ENCODE measurements around the gene SCYL1. TPM values are rescaled to one million over a fixed set of nuclear protein-coding genes. Genes with fewer than 3 reads are reported as not detected.
"Not testable (repeated sequence)": the region's sequence is repeated elsewhere in the genome, so short reads cannot be mapped to it uniquely, and the experiment has no call there.

The SCYL1 gene
- total and polyA plus RNA-seq, 4 donors: 33.7 to 62.0 (median 52.6) TPM

GRCh38 chr11:65563601-65564000 lies 38.7 kb downstream of the SCYL1 start:
- no peak for DNase-seq (ENCODE audit: low spot score)
- no peak overlapping the region for H3K27ac ChIP-seq (ENCODE audit: low read depth in 1 of 2, low read length in 2 of 2)
- 100% methylated on average over 4 of the region's 4 CpGs for whole genome bisulfite sequencing
- no peaks in the 10 kb centered on the region for H3K9me3 ChIP-seq (ENCODE audit: control insufficient read depth in 4 of 4, low read length in 3 of 4)
- peaks cover 8 to 28% (median 9%) of the 10 kb centered on the region in 4 donors for H3K4me1 ChIP-seq (ENCODE audit: control insufficient read depth in 4 of 4, insufficient read depth in 4 of 4, low read length in 3 of 4)
- H3K9ac ChIP-seq (ENCODE audit: low read depth in 1 of 2, low read length in 2 of 2): no peak overlapping the region
- H3K27me3 ChIP-seq (ENCODE audit: control insufficient read depth in 4 of 4, insufficient read depth in 4 of 4, low read length in 3 of 4): no peaks in the 10 kb centered on the region
- H3K4me3 ChIP-seq (ENCODE audit: low read depth in 1 of 3, low read length in 3 of 3): no peak overlapping the region
- TF ChIP-seq YY1 (IDR thresholded peaks at IDR 0.05): no peak
- no peak for TF ChIP-seq MAX (IDR thresholded peaks at IDR 0.05)
- no peak for TF ChIP-seq EGR1 (IDR thresholded peaks at IDR 0.05; ENCODE audit: low read depth in 2 of 2)
- no peak for TF ChIP-seq FOXA1 (IDR thresholded peaks at IDR 0.05)
- TF ChIP-seq GABPA (IDR thresholded peaks at IDR 0.05 in 1 of 2, conservative IDR thresholded peaks at IDR 0.05 in 1 of 2): no peak
- TF ChIP-seq ATF3 (IDR thresholded peaks at IDR 0.05): no peak
- no peak for TF ChIP-seq RXRA (IDR thresholded peaks at IDR 0.05)
- TF ChIP-seq JUND (IDR thresholded peaks at IDR 0.05): no peak
- TF ChIP-seq CTCF (IDR thresholded peaks at IDR 0.05; ENCODE audit: low read depth, low read length, missing input control): no peak
- TF ChIP-seq NR2F2 (IDR thresholded peaks at IDR 0.05): no peak
- no peak for TF ChIP-seq HNF4A (conservative IDR thresholded peaks at IDR 0.05)
- no peak for TF ChIP-seq RAD21 (IDR thresholded peaks at IDR 0.05)
- peaks cover 0 to 6% (median 1%) of the 10 kb centered on the region in 4 donors for H3K36me3 ChIP-seq (ENCODE audit: control insufficient read depth in 4 of 4, insufficient read depth in 3 of 4, low read depth in 1 of 4, low read length in 3 of 4)

- H3K4me3 ChIP-seq (ENCODE audit: low read depth in 1 of 3, low read length in 3 of 3); H3K27me3 ChIP-seq (ENCODE audit: control insufficient read depth in 4 of 4, insufficient read depth in 4 of 4, low read length in 3 of 4); H3K27ac ChIP-seq (ENCODE audit: low read depth in 1 of 2, low read length in 2 of 2); H3K9ac ChIP-seq (ENCODE audit: low read depth in 1 of 2, low read length in 2 of 2); DNase-seq (ENCODE audit: low spot score); H3K9me3 ChIP-seq (ENCODE audit: control insufficient read depth in 4 of 4, low read length in 3 of 4); H3K36me3 ChIP-seq (ENCODE audit: control insufficient read depth in 4 of 4, insufficient read depth in 3 of 4, low read depth in 1 of 4, low read length in 3 of 4): not testable (repeated sequence)
- H3K4me1 ChIP-seq (ENCODE audit: control insufficient read depth in 4 of 4, insufficient read depth in 4 of 4, low read length in 3 of 4): peaks cover 6 to 29% (median 17%) of the 10 kb centered on the region in 4 donors
- WGBS: 94% methylated on average over 12 of the region's 12 CpGs
Observed at GRCh38 chr11:65564879-65565559, 40.1 kb downstream of the SCYL1 start.

- Histone ChIP-seq H3K9me3 (ENCODE audit: control insufficient read depth in 4 of 4, low read length in 3 of 4) (no peaks in the 10 kb centered on the region), H3K4me3 (ENCODE audit: low read depth in 1 of 3, low read length in 3 of 3) (no peak overlapping the region), H3K27ac (ENCODE audit: low read depth in 1 of 2, low read length in 2 of 2) (no peak overlapping the region), H3K36me3 (ENCODE audit: control insufficient read depth in 4 of 4, insufficient read depth in 3 of 4, low read depth in 1 of 4, low read length in 3 of 4) (peaks cover 0 to 6% (median 1%) of the 10 kb centered on the region in 4 donors), H3K27me3 (ENCODE audit: control insufficient read depth in 4 of 4, insufficient read depth in 4 of 4, low read length in 3 of 4) (no peaks in the 10 kb centered on the region), H3K9ac (ENCODE audit: low read depth in 1 of 2, low read length in 2 of 2) (no peak overlapping the region), H3K4me1 (ENCODE audit: control insufficient read depth in 4 of 4, insufficient read depth in 4 of 4, low read length in 3 of 4) (peaks cover 3 to 23% (median 17%) of the 10 kb centered on the region in 4 donors)
- TF ChIP-seq HNF4A (conservative IDR thresholded peaks at IDR 0.05) (no peak), EGR1 (IDR thresholded peaks at IDR 0.05; ENCODE audit: low read depth in 2 of 2) (no peak), CTCF (IDR thresholded peaks at IDR 0.05; ENCODE audit: low read depth, low read length, missing input control) (no peak), FOXA1 (IDR thresholded peaks at IDR 0.05) (no peak), ATF3 (IDR thresholded peaks at IDR 0.05) (no peak), FOXA2 (IDR thresholded peaks at IDR 0.05) (no peak)
- DNase-seq (ENCODE audit: low spot score): no peak
- whole genome bisulfite sequencing: 88% methylated on average over 7 of the region's 7 CpGs
Observed at GRCh38 chr11:65565624-65566453, 41.0 kb downstream of the SCYL1 start.
